ENCODE data around the gene VPS33B. TPM values are rescaled to one million over a fixed set of nuclear protein-coding genes. Genes with fewer than 3 reads are reported as not detected.
"Not testable (repeated sequence)": the region's sequence is repeated elsewhere in the genome, so short reads cannot be mapped to it uniquely, and the experiment has no call there.

The VPS33B gene
- total RNA-seq, 4 donors from 2014 or later = 3.3 to 9.0 (median 8.1) TPM

DNA sequence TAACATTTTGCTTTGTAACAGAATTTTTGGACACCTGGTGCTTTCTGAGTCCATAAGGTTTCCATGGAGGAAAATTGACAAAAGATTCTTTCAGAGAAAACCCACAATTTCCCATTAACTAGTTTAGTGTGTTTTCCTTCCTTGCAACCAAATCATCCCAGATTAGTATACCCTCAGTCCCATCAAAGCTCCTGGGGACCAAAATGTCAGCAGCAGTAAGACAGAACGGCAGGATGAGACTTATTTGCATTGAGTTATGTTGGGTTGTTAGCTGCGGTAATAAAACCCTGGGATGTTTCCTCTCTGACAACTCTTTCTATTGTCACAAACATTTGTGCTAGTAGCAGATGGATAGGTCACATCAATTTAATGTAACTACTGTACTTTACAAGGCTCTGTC, 32.4 kb upstream of the VPS33B start:
- Histone ChIP-seq H3K36me3 (no peaks in the 10 kb centered on the region), H3K9me3 (no peaks in the 10 kb centered on the region), H3K4me3 (no peak overlapping the region), H3K27ac (no peak overlapping the region), H3K4me1 (peaks cover 0 to 7% (median 0%) of the 10 kb centered on the region in 3 donors), H3K27me3 (peaks cover 0 to 79% (median 0%) of the 10 kb centered on the region in 4 donors)
- DNase-seq = no peak
- TF ChIP-seq POLR2A (IDR thresholded peaks at IDR 0.05) = no peak
- TF ChIP-seq, protein P1, sequence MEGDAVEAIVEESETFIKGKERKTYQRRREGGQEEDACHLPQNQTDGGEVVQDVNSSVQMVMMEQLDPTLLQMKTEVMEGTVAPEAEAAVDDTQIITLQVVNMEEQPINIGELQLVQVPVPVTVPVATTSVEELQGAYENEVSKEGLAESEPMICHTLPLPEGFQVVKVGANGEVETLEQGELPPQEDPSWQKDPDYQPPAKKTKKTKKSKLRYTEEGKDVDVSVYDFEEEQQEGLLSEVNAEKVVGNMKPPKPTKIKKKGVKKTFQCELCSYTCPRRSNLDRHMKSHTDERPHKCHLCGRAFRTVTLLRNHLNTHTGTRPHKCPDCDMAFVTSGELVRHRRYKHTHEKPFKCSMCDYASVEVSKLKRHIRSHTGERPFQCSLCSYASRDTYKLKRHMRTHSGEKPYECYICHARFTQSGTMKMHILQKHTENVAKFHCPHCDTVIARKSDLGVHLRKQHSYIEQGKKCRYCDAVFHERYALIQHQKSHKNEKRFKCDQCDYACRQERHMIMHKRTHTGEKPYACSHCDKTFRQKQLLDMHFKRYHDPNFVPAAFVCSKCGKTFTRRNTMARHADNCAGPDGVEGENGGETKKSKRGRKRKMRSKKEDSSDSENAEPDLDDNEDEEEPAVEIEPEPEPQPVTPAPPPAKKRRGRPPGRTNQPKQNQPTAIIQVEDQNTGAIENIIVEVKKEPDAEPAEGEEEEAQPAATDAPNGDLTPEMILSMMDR (IDR thresholded peaks at IDR 0.05) = no peak
- intact Hi-C loops (cut with DNase I) = loop anchor here (5.0 kb wide), 2 partner anchors 162 to 217 kb away; no protein-coding TSS in a partner anchor
- WGBS, 2 donors = 12 to 63% methylated on average over 2 of the region's 2 CpGs

- H3K4me3 ChIP-seq = no peak overlapping the region
- peaks cover 0 to 43% (median 0%) of the 10 kb centered on the region in 4 donors for H3K27me3 ChIP-seq
- H3K27ac ChIP-seq = no peak overlapping the region
- H3K4me1 ChIP-seq = peaks cover 0 to 16% (median 0%) of the 10 kb centered on the region in 3 donors
- H3K9me3 ChIP-seq = no peaks in the 10 kb centered on the region
- intact Hi-C loops (cut with DNase I) = no loop called here
- WGBS, 2 donors = 55 to 71% methylated on average over 6 to 8 of the region's 8 CpGs
- no peaks in the 10 kb centered on the region for H3K36me3 ChIP-seq
- no peak for DNase-seq
- TF ChIP-seq, protein P1 (IDR thresholded peaks at IDR 0.05) = no peak
- TF ChIP-seq POLR2A (IDR thresholded peaks at IDR 0.05) = no peak
These were observed 28.9 kb upstream of the VPS33B start for GRCh38 chr15:91051248-91051647.

DNA sequence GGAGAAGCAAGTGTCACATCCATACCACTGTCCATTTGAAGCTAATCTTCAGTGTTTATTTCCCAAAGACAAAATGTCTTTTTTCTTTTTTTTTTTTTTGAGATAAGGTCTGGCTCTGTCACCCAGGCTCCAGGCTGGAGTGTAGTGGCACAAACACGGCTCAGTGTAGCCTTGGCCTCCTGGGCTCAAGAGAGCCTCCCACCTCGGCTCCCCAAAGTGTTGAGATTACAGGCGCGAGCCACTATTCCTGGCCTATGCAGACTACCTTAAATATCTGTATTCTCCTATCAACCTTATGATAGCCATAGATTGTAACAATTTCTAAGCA, 27.7 kb upstream of the VPS33B start:
- Histone ChIP-seq H3K36me3 (no peaks in the 10 kb centered on the region), H3K4me3 (no peak overlapping the region), H3K27me3 (peaks cover 0 to 38% (median 0%) of the 10 kb centered on the region in 4 donors), H3K4me1 (peaks cover 0 to 11% (median 0%) of the 10 kb centered on the region in 3 donors), H3K9me3 (no peaks in the 10 kb centered on the region), H3K27ac (no peak overlapping the region)
- DNase-seq = no peak
- TF ChIP-seq, protein P1 (IDR thresholded peaks at IDR 0.05) = no peak
- no peak for TF ChIP-seq POLR2A (IDR thresholded peaks at IDR 0.05)
- intact Hi-C loops (cut with DNase I) = no loop called here
- WGBS, 2 donors = 52 to 56% methylated on average over 3 to 4 of the region's 4 CpGs

- Histone ChIP-seq H3K36me3 (no peaks in the 10 kb centered on the region), H3K27ac (no peak overlapping the region), H3K4me1 (peaks cover 0 to 11% (median 0%) of the 10 kb centered on the region in 3 donors), H3K4me3 (no peak overlapping the region), H3K9me3 (no peaks in the 10 kb centered on the region), H3K27me3 (peaks cover 0 to 34% (median 0%) of the 10 kb centered on the region in 4 donors)
- DNase-seq = no peak
- intact Hi-C loops (cut with DNase I) = no loop called here
- WGBS, 2 donors = 24 to 28% methylated on average over 12 of the region's 12 CpGs
- TF ChIP-seq POLR2A (IDR thresholded peaks at IDR 0.05) = no peak
- TF ChIP-seq, protein P1 (IDR thresholded peaks at IDR 0.05) = peak in 5 of 6 experiments; percentile 44 to 67 (median 59)
These were observed 27.2 kb upstream of the VPS33B start for GRCh38 chr15:91049378-91050127.

DNA sequence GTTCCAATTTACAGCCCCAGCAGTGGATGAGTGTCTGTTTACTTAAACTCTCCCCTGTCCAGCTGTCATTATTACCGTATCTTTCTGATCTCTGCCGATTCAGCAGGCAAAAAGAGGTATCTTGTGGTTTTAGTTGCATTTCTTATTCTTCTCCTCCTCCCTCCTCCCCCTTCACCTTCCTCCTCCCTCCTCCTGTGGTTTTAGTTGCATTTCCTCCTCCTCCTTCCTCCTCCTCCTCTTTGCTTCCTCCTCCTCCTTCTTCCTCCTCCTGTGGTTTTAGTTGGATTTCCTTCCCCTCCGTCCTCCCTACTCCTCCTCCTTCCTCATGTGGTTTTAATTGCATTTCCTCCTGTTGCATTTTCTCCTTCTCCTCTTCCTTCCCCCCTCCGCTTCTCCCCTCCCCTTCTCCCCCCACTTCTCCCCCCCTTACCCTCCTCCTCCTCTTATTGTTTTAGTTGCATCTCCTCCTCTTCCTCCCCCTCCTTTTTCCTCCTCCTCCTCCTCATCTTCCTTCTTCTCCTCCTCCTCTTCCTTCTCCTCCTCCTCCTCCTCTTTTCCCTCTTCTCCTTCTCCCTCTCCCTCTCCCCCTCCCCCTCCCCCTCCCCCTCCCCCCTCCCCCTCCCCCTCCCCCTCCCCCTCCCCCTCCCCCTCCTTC, 25.3 kb upstream of the VPS33B start:
- peaks cover 0 to 11% (median 0%) of the 10 kb centered on the region in 3 donors for H3K4me1 ChIP-seq
- WGBS, 2 donors = 7 to 10% methylated on average over 3 to 4 of the region's 4 CpGs
- DNase-seq = no peak
- H3K9me3 ChIP-seq = no peaks in the 10 kb centered on the region
- TF ChIP-seq, protein P1 (IDR thresholded peaks at IDR 0.05) = no peak
- TF ChIP-seq POLR2A (IDR thresholded peaks at IDR 0.05) = no peak
- H3K4me3 ChIP-seq = no peak overlapping the region
- no peaks in the 10 kb centered on the region for H3K36me3 ChIP-seq
- peaks cover 0 to 15% (median 0%) of the 10 kb centered on the region in 4 donors for H3K27me3 ChIP-seq
- intact Hi-C loops (cut with DNase I) = no loop called here
- no peak overlapping the region for H3K27ac ChIP-seq

DNA sequence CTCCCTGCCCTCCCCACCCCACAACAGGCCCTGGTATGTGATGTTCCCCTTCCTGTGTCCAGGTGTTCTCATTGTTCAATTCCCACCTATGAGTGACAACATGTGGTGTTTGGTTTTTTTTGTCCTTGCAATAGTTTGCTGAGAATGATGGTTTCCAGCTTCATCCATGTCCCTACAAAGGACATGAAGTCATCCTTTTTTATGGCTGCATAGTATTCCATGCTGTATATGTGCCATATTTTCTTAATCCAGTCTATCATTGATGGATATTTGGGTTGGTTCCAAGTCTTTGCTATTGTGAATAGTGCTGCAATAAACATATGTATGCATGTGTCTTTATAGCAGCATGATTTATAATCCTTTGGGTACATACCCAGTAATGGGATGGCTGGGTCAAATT, 23.7 kb upstream of the VPS33B start:
- H3K36me3 ChIP-seq; intact Hi-C loops (cut with DNase I); H3K4me3 ChIP-seq; H3K9me3 ChIP-seq; H3K27ac ChIP-seq; H3K27me3 ChIP-seq; DNase-seq: not testable (repeated sequence)
- H3K4me1 ChIP-seq = peaks cover 0 to 11% (median 0%) of the 10 kb centered on the region in 3 donors
